IMR-90 (cell line): ENCODE data around the gene GPC2. TPM values are rescaled to one million over a fixed set of nuclear protein-coding genes. Genes with fewer than 3 reads are reported as not detected.

Experiments used
- ATAC-seq: fragments of 200-7000 bp; cut with Tn5 transposase; 2 replicates; pipeline ENCODE4 v1.9.1; 2020; ENCODE audit warnings: low read depth, mild to moderate bottlenecking, moderate library complexity
- BruUV-seq: library from RNA; stranded (reverse); fragments of 400-500 nt; replicated peaks from 2 replicates; lab custom pipeline; 2021; lab: Mats Ljungman, UMichigan
- CTCF ChIA-PET: fragments of 300-600 bp; formaldehyde crosslinking; extraction: SDS; loops from one replicate; lab custom pipeline; 2021; ENCODE audit warnings: antibody characterized with exemption; lab: Yijun Ruan, JAX
- POLR2A ChIA-PET: fragments of 300-600 bp; sonication (Branson Sonifier 250); formaldehyde crosslinking; loops from one replicate; lab custom pipeline; 2022; ENCODE audit warnings: antibody characterized with exemption; ENCODE audit not compliant: unreplicated experiment; lab: Charles Lee
- DNase-seq: peaks from one replicate; pipeline ENCODE4 v3.0.0; 2013
- H2AFZ ChIP-seq: replicated peaks from 2 replicates; pipeline ENCODE3; 2013; ENCODE audit warnings: low read length, mild to moderate bottlenecking; ENCODE audit not compliant: poor library complexity
- H2AK5ac ChIP-seq: 2 replicates; pipeline ENCODE4 v1.6.1; 2013; ENCODE audit warnings: low read depth, low read length, inconsistent platforms
- H2AK9ac ChIP-seq: replicated peaks from 2 replicates; pipeline ENCODE3; 2013; ENCODE audit warnings: mild to moderate bottlenecking, low read depth, low read length, moderate library complexity; ENCODE audit not compliant: poor library complexity
- H2BK120ac ChIP-seq: 2 replicates; pipeline ENCODE4 v1.6.1; 2013; ENCODE audit warnings: low read depth, low read length, inconsistent platforms
- H2BK15ac ChIP-seq: 3 replicates; pipeline ENCODE4 v1.6.1; 2013; ENCODE audit warnings: low read depth, low read length, inconsistent platforms
- H2BK20ac ChIP-seq: 2 replicates; pipeline ENCODE4 v1.6.1; 2013; ENCODE audit warnings: low read depth, mild to moderate bottlenecking, inconsistent platforms, low read length, moderate library complexity
- H2BK5ac ChIP-seq: 2 replicates; pipeline ENCODE4 v1.6.1; 2013; ENCODE audit warnings: mild to moderate bottlenecking, low read depth, low read length, inconsistent platforms; ENCODE audit not compliant: poor library complexity, severe bottlenecking
- H3K14ac ChIP-seq: replicated peaks from 2 replicates; pipeline ENCODE4 v1.6.1; 2013; ENCODE audit warnings: low read depth, low read length, inconsistent platforms
- H3K18ac ChIP-seq: 2 replicates; pipeline ENCODE4 v1.6.1; 2013; ENCODE audit warnings: low read depth, low read length, control low read depth
- H3K23ac ChIP-seq: 2 replicates; pipeline ENCODE4 v1.6.1; 2013; ENCODE audit warnings: low read depth, low read length, inconsistent platforms
- H3K27ac ChIP-seq: 2 replicates; pipeline ENCODE4 v1.5.1; 2013; ENCODE audit warnings: mild to moderate bottlenecking, control low read depth, low read length; ENCODE audit not compliant: insufficient read depth
- H3K27me3 ChIP-seq: 2 replicates; pipeline ENCODE4 v1.6.1; 2013; ENCODE audit warnings: low read length; ENCODE audit not compliant: control insufficient read depth, insufficient read depth
- H3K36me3 ChIP-seq: 2 replicates; pipeline ENCODE4 v1.6.1; 2013; ENCODE audit warnings: low read length, mixed read lengths; ENCODE audit not compliant: control insufficient read depth, insufficient read depth
- H3K4ac ChIP-seq: 2 replicates; pipeline ENCODE4 v1.6.1; 2013; ENCODE audit warnings: low read depth, low read length, inconsistent platforms
- H3K4me1 ChIP-seq: 2 replicates; pipeline ENCODE4 v1.6.1; 2013; ENCODE audit warnings: low read length, mixed read lengths; ENCODE audit not compliant: control insufficient read depth, insufficient read depth
- H3K4me2 ChIP-seq: 2 replicates; pipeline ENCODE4 v1.6.1; 2013; ENCODE audit warnings: low read depth, mild to moderate bottlenecking, control low read depth, low read length, moderate library complexity
- H3K4me3 ChIP-seq: 2 replicates; pipeline ENCODE4 v1.5.1; 2013; ENCODE audit warnings: low read depth, mild to moderate bottlenecking, control low read depth, low read length, moderate library complexity; ENCODE audit not compliant: insufficient read depth
- H3K56ac ChIP-seq: 2 replicates; pipeline ENCODE4 v1.6.1; 2013; ENCODE audit warnings: low read length, inconsistent platforms; ENCODE audit not compliant: insufficient read depth; ENCODE audit errors: extremely low read depth
- H3K79me1 ChIP-seq, 2 experiments: 2 replicates each; pipeline ENCODE4 v1.6.1; 2013; ENCODE audit warnings: low read length in 2 of 2, inconsistent platforms in 1 of 2, low read depth in 1 of 2
- H3K9ac ChIP-seq: 2 replicates; pipeline ENCODE4 v1.6.1; 2013; ENCODE audit warnings: low read depth, low read length, control low read depth
- H3K9me1 ChIP-seq: 2 replicates; pipeline ENCODE4 v1.6.1; 2013; ENCODE audit warnings: low read length, inconsistent platforms; ENCODE audit not compliant: insufficient read depth
- H3K9me3 ChIP-seq: 2 replicates; pipeline ENCODE4 v1.6.1; 2013; ENCODE audit warnings: low read length; ENCODE audit not compliant: control insufficient read depth, insufficient read depth
- H4K20me1 ChIP-seq: 2 replicates; pipeline ENCODE4 v1.6.1; 2013; ENCODE audit warnings: low read length, inconsistent platforms; ENCODE audit not compliant: insufficient read depth
- H4K5ac ChIP-seq: 2 replicates; pipeline ENCODE4 v1.6.1; 2013; ENCODE audit warnings: mild to moderate bottlenecking, low read depth, low read length, control low read depth
- H4K8ac ChIP-seq, 2 experiments: 2 replicates each; pipeline ENCODE4 v1.6.1; 2013; ENCODE audit warnings: low read depth in 2 of 2, low read length in 2 of 2, control low read depth in 1 of 2, inconsistent platforms in 1 of 2
- H4K91ac ChIP-seq: 2 replicates; pipeline ENCODE4 v1.6.1; 2013; ENCODE audit warnings: low read depth, low read length, inconsistent platforms; ENCODE audit not compliant: insufficient read depth
- FOS ChIP-seq: fragments of 150-350 bp; IDR thresholded peaks from 2 replicates; pipeline ENCODE4 v1.6.1; 2016; ENCODE audit warnings: low read depth, low read length
- WGBS, 2 experiments: methylation state at CpG; one replicate each; pipeline versions ENCODE4 v1.1.5 to v1.1.7; 2013; ENCODE audit warnings: missing lambda C conversion rate in 2 of 2; ENCODE audit not compliant: insufficient read length in 1 of 2; ENCODE audit errors: extremely low coverage in 2 of 2; 5-methylcytosine and 5-hydroxymethylcytosine counted together
- dilution Hi-C: fragments of 300-500 bp; cut with HindIII; formaldehyde crosslinking; loops from one replicate; pipeline ENCODE4 v1.14.3; 2018; ENCODE audit warnings: low sequenced_read_pairs; ENCODE audit not compliant: unreplicated experiment
- in situ Hi-C: fragments of 300-500 bp; cut with MboI; formaldehyde crosslinking; loops from 3 replicates; pipeline ENCODE4 v1.14.3; 2019; ENCODE audit warnings: low sequenced_read_pairs, inconsistent platforms, mixed read lengths
- intact Hi-C: fragments of 100-400 bp; cut with micrococcal nuclease; formaldehyde crosslinking; loops from 2 replicates; pipeline ENCODE4 v1.10.0; 2022
- polyA plus RNA-seq, 3 experiments: library from polyadenylated mRNA; depleted of rRNA; stranded (reverse); fragments of >200 nt; gene quantifications; 2 replicates each; pipeline ENCODE4 v1.2.3, GENCODE V29; 2012; ENCODE audit warnings: low replicate concordance in 1 of 3
- total RNA-seq: library from RNA; depleted of rRNA; stranded (reverse); fragments of >200 nt; gene quantifications from 2 replicates; pipeline ENCODE4 v1.2.3, GENCODE V29; 2012

The GPC2 gene
- total and polyA plus RNA-seq, 2 of the 4 experiments (the other 2 are of a cell fraction), result 1.8 to 6.0 TPM

DNA sequence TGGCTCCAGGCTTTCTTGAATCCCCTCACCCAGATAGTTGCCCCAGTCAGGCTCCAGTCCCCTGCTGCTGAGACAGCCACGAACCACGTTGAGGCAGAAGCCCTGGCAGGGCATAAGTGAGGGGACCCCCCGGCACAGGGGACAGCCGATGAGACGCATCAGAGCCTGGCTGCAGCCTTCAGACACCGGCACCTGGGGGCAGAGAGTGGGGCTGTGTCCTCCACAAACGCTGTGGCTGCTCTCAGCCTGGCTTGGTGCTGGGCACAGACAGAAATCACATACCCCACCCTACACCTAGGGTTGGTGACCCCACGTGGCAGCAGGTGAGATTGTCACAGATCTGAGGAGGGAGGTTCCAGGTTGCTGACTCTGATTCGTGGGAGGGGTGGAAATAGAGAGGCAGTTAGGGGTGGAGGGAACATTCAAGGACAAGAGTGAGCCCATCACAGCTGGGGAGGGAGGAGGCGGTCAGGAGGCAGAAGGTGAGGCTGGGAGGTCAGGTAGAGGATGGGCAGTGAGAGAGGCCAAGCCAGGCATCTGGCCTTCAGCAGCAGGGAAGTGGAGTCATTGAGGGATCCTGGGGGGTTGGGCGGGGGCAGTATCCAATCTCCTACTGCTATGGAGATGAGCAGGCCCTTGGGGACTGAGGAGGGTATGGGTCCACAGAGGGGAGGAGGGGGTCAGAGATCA lies 3.2 kb downstream of the GPC2 start:
- Histone ChIP-seq H4K8ac (no peak overlapping the region), H3K23ac (no peak overlapping the region), H3K79me1 (peaks cover 16 to 22% of the 10 kb centered on the region in 2 experiments), H3K18ac (no peak overlapping the region), H2AK5ac (no peak overlapping the region), H2BK5ac (no peak overlapping the region), H2AK9ac (no peak overlapping the region), H3K9me3 (no peaks in the 10 kb centered on the region), H4K20me1 (no peaks in the 10 kb centered on the region), H3K27ac (no peak overlapping the region), H2BK20ac (no peak overlapping the region), H4K5ac (no peak overlapping the region), H3K14ac (no peak overlapping the region), H3K9me1 (no peaks in the 10 kb centered on the region), H4K91ac (no peak overlapping the region), H2BK120ac (no peak overlapping the region), H2BK15ac (no peak overlapping the region), H3K4me2 (no peak overlapping the region), H3K36me3 (peaks cover 13% of the 10 kb centered on the region), H3K4me3 (no peak overlapping the region), H3K9ac (no peak overlapping the region), H3K56ac (no peak overlapping the region), H3K4ac (no peak overlapping the region), H2AFZ (no peak overlapping the region), H3K27me3 (no peaks in the 10 kb centered on the region), H3K4me1 (peaks cover 5% of the 10 kb centered on the region)
- 89% methylated on average over 4 of the region's 11 CpGs; no CpG with 5 or more reads in 1 of the 2 experiments for WGBS, 2 experiments
- no TSS peak for BruUV-seq
- in situ Hi-C loops, result no loop called here
- dilution Hi-C loops, result no loop called here
- DNase-seq (no peak), ATAC-seq (no peak)
- no peak for TF ChIP-seq FOS
- intact Hi-C loops, result no loop called here
- ChIA-PET CTCF (no interaction called here), POLR2A (no interaction called here)
